Measurements from ENCODE around the gene ZSCAN4. TPM values are rescaled to one million over a fixed set of nuclear protein-coding genes. Genes with fewer than 3 reads are reported as not detected.

ZSCAN4 gene, protein sequence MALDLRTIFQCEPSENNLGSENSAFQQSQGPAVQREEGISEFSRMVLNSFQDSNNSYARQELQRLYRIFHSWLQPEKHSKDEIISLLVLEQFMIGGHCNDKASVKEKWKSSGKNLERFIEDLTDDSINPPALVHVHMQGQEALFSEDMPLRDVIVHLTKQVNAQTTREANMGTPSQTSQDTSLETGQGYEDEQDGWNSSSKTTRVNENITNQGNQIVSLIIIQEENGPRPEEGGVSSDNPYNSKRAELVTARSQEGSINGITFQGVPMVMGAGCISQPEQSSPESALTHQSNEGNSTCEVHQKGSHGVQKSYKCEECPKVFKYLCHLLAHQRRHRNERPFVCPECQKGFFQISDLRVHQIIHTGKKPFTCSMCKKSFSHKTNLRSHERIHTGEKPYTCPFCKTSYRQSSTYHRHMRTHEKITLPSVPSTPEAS
- not detected for polyA plus RNA-seq (2013, experiment 1 of 2)
- not detected for polyA plus RNA-seq (2013, experiment 2 of 2)

DNA sequence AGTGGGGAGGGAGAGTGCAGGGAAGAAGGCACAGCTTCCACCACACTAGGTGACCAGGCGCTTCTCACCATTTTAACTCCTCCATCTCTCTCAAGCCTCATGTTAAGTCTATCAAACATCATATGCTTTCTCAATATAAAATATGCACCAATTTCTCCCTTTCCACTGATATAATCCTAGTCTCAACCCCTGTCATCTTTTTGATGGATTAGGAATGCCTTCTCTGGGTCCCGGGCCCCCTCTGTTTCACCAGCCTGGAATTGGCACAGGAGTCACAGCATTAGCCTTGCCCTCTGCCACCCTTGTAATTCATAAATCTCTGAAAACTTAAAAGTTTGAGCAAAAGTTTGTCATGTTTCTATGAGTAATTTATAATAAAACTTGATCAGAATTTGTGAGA, at the start of gene ZSCAN4:
Gene ZSCAN4, plus strand, starts transcription at position 301 of the 400 bp plus-strand sequence. CDS start 7,211 bp downstream, outside the sequence.
- no peak within 1 kb of the TSS for H4K8ac ChIP-seq (ENCODE audit: low read depth, low read length)
- no peak within 1 kb of the TSS for H2BK5ac ChIP-seq (ENCODE audit: low read length)
- H4K5ac ChIP-seq (ENCODE audit: low read length): no peak within 1 kb of the TSS
- H2BK120ac ChIP-seq (ENCODE audit: low read depth, low read length): no peak within 1 kb of the TSS
- no peaks in the 10 kb centered on the region for H3K36me3 ChIP-seq (ENCODE audit: control insufficient read depth, insufficient read depth, low read length)
- H2AK5ac ChIP-seq (ENCODE audit: low read length): no peak within 1 kb of the TSS
- no peak within 1 kb of the TSS for H3K18ac ChIP-seq (ENCODE audit: low read length)
- no peak within 1 kb of the TSS for H2BK15ac ChIP-seq (replicated peaks; ENCODE audit: low read depth)
- no peaks in the 10 kb centered on the region for H3K27me3 ChIP-seq (ENCODE audit: insufficient read depth, low read length, poor library complexity)
- H3K4me1 ChIP-seq (ENCODE audit: control insufficient read depth, low read depth, low read length): no peaks in the 10 kb centered on the region
- no peak within 1 kb of the TSS for H3K9ac ChIP-seq (ENCODE audit: low read length)
- no peaks in the 10 kb centered on the region for H3K79me2 ChIP-seq (ENCODE audit: control insufficient read depth, insufficient read depth, low read length)
- no peaks in the 10 kb centered on the region for H3K79me1 ChIP-seq (ENCODE audit: low read length)
- H3K27ac ChIP-seq (ENCODE audit: low read depth, low read length): no peak within 1 kb of the TSS
- DNase-seq: no peak
- no CpG with 5 or more reads among the region's 2 CpGs for WGBS (ENCODE audit: extremely low coverage, insufficient coverage, low lambda C conversion rate)
- H3K56ac ChIP-seq (ENCODE audit: low read length): no peak within 1 kb of the TSS
- H3K4ac ChIP-seq (ENCODE audit: low read depth, low read length): no peak within 1 kb of the TSS
- H3K23ac ChIP-seq (ENCODE audit: low read length): no peak within 1 kb of the TSS
- H3K4me2 ChIP-seq (ENCODE audit: low read length): no peak within 1 kb of the TSS
- no peak within 1 kb of the TSS for H3K4me3 ChIP-seq (ENCODE audit: low read length)

DNA sequence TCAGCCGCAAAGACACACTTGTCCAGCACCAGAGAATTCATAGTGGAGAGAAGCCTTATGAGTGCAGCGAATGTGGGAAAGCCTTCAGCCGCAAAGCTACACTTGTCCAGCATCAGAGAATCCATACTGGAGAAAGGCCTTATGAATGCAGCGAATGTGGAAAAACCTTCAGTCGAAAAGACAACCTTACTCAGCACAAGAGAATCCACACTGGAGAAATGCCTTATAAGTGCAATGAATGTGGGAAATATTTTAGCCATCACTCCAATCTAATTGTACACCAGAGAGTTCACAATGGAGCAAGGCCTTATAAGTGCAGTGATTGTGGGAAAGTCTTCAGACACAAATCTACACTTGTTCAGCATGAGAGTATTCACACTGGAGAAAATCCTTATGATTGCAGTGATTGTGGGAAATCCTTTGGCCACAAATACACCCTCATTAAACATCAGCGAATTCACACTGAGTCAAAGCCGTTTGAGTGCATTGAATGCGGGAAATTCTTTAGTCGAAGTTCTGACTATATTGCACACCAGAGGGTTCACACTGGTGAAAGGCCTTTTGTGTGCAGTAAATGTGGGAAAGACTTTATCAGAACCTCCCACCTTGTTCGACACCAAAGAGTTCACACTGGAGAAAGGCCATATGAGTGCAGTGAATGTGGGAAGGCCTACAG, 47.9 kb upstream of the ZSCAN4 start:
- Histone ChIP-seq H2BK15ac (replicated peaks; ENCODE audit: low read depth) (no peak overlapping the region), H3K79me1 (ENCODE audit: low read length) (peaks cover 51% of the 10 kb centered on the region), H3K4me1 (ENCODE audit: control insufficient read depth, low read depth, low read length) (no peaks in the 10 kb centered on the region), H3K36me3 (ENCODE audit: control insufficient read depth, insufficient read depth, low read length) (peaks cover 51% of the 10 kb centered on the region), H3K56ac (ENCODE audit: low read length) (no peak overlapping the region), H3K23ac (ENCODE audit: low read length) (no peak overlapping the region), H2BK120ac (ENCODE audit: low read depth, low read length) (no peak overlapping the region), H3K18ac (ENCODE audit: low read length) (no peak overlapping the region), H2AK5ac (ENCODE audit: low read length) (no peak overlapping the region), H3K27ac (ENCODE audit: low read depth, low read length) (no peak overlapping the region), H3K4ac (ENCODE audit: low read depth, low read length) (no peak overlapping the region), H4K5ac (ENCODE audit: low read length) (no peak overlapping the region), H3K27me3 (ENCODE audit: insufficient read depth, low read length, poor library complexity) (no peaks in the 10 kb centered on the region), H4K8ac (ENCODE audit: low read depth, low read length) (no peak overlapping the region), H3K4me2 (ENCODE audit: low read length) (no peak overlapping the region), H3K4me3 (ENCODE audit: low read length) (peak overlapping the region; percentile 10), H2BK5ac (ENCODE audit: low read length) (no peak overlapping the region), H3K79me2 (ENCODE audit: control insufficient read depth, insufficient read depth, low read length) (peaks cover 58% of the 10 kb centered on the region), H3K9ac (ENCODE audit: low read length) (no peak overlapping the region)
- peak; percentile 58 for DNase-seq
- WGBS (ENCODE audit: extremely low coverage, insufficient coverage, low lambda C conversion rate): no CpG with 5 or more reads among the region's 10 CpGs

DNA sequence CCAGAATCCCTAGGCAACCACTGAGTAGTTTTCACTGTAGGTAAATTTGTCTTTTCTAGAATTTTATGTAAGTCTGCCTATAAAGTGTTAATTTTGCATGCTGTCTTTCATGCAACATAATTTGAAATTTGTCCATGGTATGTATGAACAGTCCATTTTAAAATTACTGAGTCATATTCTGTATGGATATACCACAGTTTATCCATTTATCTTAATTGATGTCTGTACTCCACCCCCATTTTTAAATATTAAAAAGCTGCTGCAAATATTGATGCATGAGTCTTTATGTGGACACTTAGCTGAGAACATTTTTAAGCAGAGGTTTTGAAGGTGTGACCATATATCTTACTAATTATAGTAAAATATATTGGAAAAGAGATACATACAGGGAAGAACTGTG, 45.6 kb upstream of the ZSCAN4 start:
- H3K79me2 ChIP-seq (ENCODE audit: control insufficient read depth, insufficient read depth, low read length): peaks cover 36% of the 10 kb centered on the region
- H3K27ac ChIP-seq (ENCODE audit: low read depth, low read length): no peak overlapping the region
- H2BK120ac ChIP-seq (ENCODE audit: low read depth, low read length): no peak overlapping the region
- H3K9ac ChIP-seq (ENCODE audit: low read length): no peak overlapping the region
- no peak overlapping the region for H3K4me2 ChIP-seq (ENCODE audit: low read length)
- H3K79me1 ChIP-seq (ENCODE audit: low read length): peaks cover 32% of the 10 kb centered on the region
- no peak overlapping the region for H2BK5ac ChIP-seq (ENCODE audit: low read length)
- H3K56ac ChIP-seq (ENCODE audit: low read length): no peak overlapping the region
- H2AK5ac ChIP-seq (ENCODE audit: low read length): no peak overlapping the region
- H3K4me3 ChIP-seq (ENCODE audit: low read length): no peak overlapping the region
- no peaks in the 10 kb centered on the region for H3K27me3 ChIP-seq (ENCODE audit: insufficient read depth, low read length, poor library complexity)
- no peaks in the 10 kb centered on the region for H3K4me1 ChIP-seq (ENCODE audit: control insufficient read depth, low read depth, low read length)
- H3K36me3 ChIP-seq (ENCODE audit: control insufficient read depth, insufficient read depth, low read length): peaks cover 38% of the 10 kb centered on the region
- DNase-seq: no peak
- no peak overlapping the region for H2BK15ac ChIP-seq (replicated peaks; ENCODE audit: low read depth)
- no peak overlapping the region for H3K23ac ChIP-seq (ENCODE audit: low read length)
- no peak overlapping the region for H3K4ac ChIP-seq (ENCODE audit: low read depth, low read length)
- no peak overlapping the region for H4K8ac ChIP-seq (ENCODE audit: low read depth, low read length)
- no peak overlapping the region for H3K18ac ChIP-seq (ENCODE audit: low read length)
- no peak overlapping the region for H4K5ac ChIP-seq (ENCODE audit: low read length)

DNA sequence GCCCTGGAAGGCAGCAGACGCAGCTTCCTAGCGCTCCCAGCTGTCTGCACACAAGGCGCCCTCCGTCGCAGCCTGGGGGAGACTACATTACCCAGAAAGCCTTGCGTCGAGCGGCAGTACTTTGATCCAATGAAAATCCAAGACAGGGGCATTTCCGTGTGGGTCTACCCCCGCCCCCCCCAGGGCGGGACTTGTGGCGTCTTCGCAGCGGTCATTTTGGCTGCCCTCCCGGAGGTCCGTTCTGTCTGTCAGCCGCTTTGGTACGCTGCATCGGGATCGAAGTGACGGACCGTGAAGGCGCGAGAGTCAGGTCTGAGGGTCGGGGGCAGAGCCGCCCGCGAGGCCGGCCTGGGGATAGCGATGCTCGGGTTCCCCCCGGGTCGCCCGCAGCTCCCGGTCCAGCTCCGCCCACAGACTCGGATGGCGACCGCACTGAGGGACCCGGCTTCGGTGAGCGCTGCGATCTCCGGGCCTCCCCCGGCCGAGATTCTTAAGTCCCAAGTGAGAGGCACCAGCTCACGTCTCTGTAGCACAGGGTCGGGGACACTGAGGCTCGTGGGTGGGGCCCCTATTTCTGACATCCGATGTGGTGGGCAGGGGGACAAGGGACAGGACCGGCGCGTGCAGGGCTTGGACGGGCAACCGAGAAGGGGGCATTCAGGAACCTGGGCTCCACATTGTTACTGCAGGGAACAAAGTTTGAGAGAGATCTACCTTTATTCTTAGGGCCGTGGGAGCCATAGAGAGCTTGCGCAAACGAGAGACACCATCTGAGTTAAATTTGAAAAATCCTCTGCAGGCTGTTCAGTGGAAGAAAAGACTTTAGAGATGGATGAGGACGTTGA, 35.5 kb upstream of the ZSCAN4 start, which contains the start of gene ZNF211:
Gene ZNF211, plus strand, starts transcription at position 182 of the 845 bp plus-strand sequence. Its CDS starts 179 bp downstream, at position 361.
- no peaks in the 10 kb centered on the region for H3K79me2 ChIP-seq (ENCODE audit: control insufficient read depth, insufficient read depth, low read length)
- H2AK5ac ChIP-seq (ENCODE audit: low read length): no peak within 1 kb of the TSS
- H2BK120ac ChIP-seq (ENCODE audit: low read depth, low read length): no peak within 1 kb of the TSS
- no peak within 1 kb of the TSS for H3K4ac ChIP-seq (ENCODE audit: low read depth, low read length)
- peak within 1 kb of the TSS; percentile 87 for H3K4me3 ChIP-seq (ENCODE audit: low read length)
- peaks cover 2% of the 10 kb centered on the region for H3K36me3 ChIP-seq (ENCODE audit: control insufficient read depth, insufficient read depth, low read length)
- H2BK15ac ChIP-seq (replicated peaks; ENCODE audit: low read depth): no peak within 1 kb of the TSS
- H3K56ac ChIP-seq (ENCODE audit: low read length): peak within 1 kb of the TSS; percentile 89
- H4K5ac ChIP-seq (ENCODE audit: low read length): no peak within 1 kb of the TSS
- no peak within 1 kb of the TSS for H2BK5ac ChIP-seq (ENCODE audit: low read length)
- no peak within 1 kb of the TSS for H3K18ac ChIP-seq (ENCODE audit: low read length)
- peaks cover 2% of the 10 kb centered on the region for H3K79me1 ChIP-seq (ENCODE audit: low read length)
- H3K9ac ChIP-seq (ENCODE audit: low read length): peak within 1 kb of the TSS; percentile 63
- H3K4me2 ChIP-seq (ENCODE audit: low read length): peak within 1 kb of the TSS; percentile 79
- H3K27ac ChIP-seq (ENCODE audit: low read depth, low read length): no peak within 1 kb of the TSS
- DNase-seq: peak; percentile 97
- WGBS (ENCODE audit: extremely low coverage, insufficient coverage, low lambda C conversion rate): no CpG with 5 or more reads among the region's 59 CpGs
- H4K8ac ChIP-seq (ENCODE audit: low read depth, low read length): no peak within 1 kb of the TSS
- peak within 1 kb of the TSS; percentile 51 for H3K23ac ChIP-seq (ENCODE audit: low read length)
- no peaks in the 10 kb centered on the region for H3K27me3 ChIP-seq (ENCODE audit: insufficient read depth, low read length, poor library complexity)
- no peaks in the 10 kb centered on the region for H3K4me1 ChIP-seq (ENCODE audit: control insufficient read depth, low read depth, low read length)

DNA sequence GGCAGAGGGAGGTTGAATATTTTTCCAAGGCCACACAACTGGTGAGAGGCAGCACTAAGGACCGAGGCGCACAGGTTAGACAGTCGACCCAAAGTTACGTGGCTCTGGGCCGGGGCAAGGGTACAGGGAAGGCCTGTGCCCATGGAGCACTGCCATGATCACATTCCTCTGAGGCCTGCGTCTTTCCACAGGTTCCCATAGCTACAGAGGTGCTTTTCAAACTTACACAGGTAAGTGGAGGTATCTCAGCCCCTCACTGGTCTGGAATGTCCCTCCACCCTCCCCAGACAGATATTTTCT, 35.0 kb upstream of the ZSCAN4 start:
- no peak overlapping the region for H4K5ac ChIP-seq (ENCODE audit: low read length)
- H3K4me3 ChIP-seq (ENCODE audit: low read length): peak overlapping the region; percentile 87
- H3K4me2 ChIP-seq (ENCODE audit: low read length): peak overlapping the region; percentile 79
- H3K4ac ChIP-seq (ENCODE audit: low read depth, low read length): no peak overlapping the region
- H3K79me1 ChIP-seq (ENCODE audit: low read length): peaks cover 2% of the 10 kb centered on the region
- peak overlapping the region; percentile 89 for H3K56ac ChIP-seq (ENCODE audit: low read length)
- H3K79me2 ChIP-seq (ENCODE audit: control insufficient read depth, insufficient read depth, low read length): no peaks in the 10 kb centered on the region
- H3K27me3 ChIP-seq (ENCODE audit: insufficient read depth, low read length, poor library complexity): no peaks in the 10 kb centered on the region
- H3K9ac ChIP-seq (ENCODE audit: low read length): peak overlapping the region; percentile 63
- H2BK15ac ChIP-seq (replicated peaks; ENCODE audit: low read depth): no peak overlapping the region
- DNase-seq: peak; percentile 28
- no peak overlapping the region for H2BK5ac ChIP-seq (ENCODE audit: low read length)
- no peaks in the 10 kb centered on the region for H3K4me1 ChIP-seq (ENCODE audit: control insufficient read depth, low read depth, low read length)
- H3K23ac ChIP-seq (ENCODE audit: low read length): no peak overlapping the region
- H3K18ac ChIP-seq (ENCODE audit: low read length): no peak overlapping the region
- H2BK120ac ChIP-seq (ENCODE audit: low read depth, low read length): no peak overlapping the region
- no peak overlapping the region for H3K27ac ChIP-seq (ENCODE audit: low read depth, low read length)
- H3K36me3 ChIP-seq (ENCODE audit: control insufficient read depth, insufficient read depth, low read length): peaks cover 2% of the 10 kb centered on the region
- H4K8ac ChIP-seq (ENCODE audit: low read depth, low read length): no peak overlapping the region
- no peak overlapping the region for H2AK5ac ChIP-seq (ENCODE audit: low read length)
- no CpG with 5 or more reads among the region's 6 CpGs for WGBS (ENCODE audit: extremely low coverage, insufficient coverage, low lambda C conversion rate)
